HG02642 (cell line): ENCODE data around the gene KLHL5.
A peak's percentile ranks its signal among the peaks of the same experiment; 100 is the strongest.

Experiments
- ATAC-seq: cut with Tn5 transposase; IDR thresholded peaks from one replicate; pipeline ENCODE4 v1.9.1; 2021; ENCODE audit warnings: mild to moderate bottlenecking; ENCODE audit not compliant: unreplicated experiment, poor library complexity

The KLHL5 gene

GRCh38 chr4:39043861-39044363 lies 18.1 kb upstream of the KLHL5 start:
- no peak for ATAC-seq

- peak; percentile 80 for ATAC-seq
These were observed 17.6 kb upstream of the KLHL5 start for GRCh38 chr4:39044364-39044955.

GRCh38 chr4:39044956-39045826 lies 16.8 kb upstream of the KLHL5 start:
- peak; percentile 41 for ATAC-seq

GRCh38 chr4:39045827-39046221 lies 16.2 kb upstream of the KLHL5 start:
- ATAC-seq: no peak

- no peak for ATAC-seq
These were observed 15.8 kb upstream of the KLHL5 start for GRCh38 chr4:39046249-39046648.

GRCh38 chr4:39047681-39048080 lies 14.4 kb upstream of the KLHL5 start:
- no peak for ATAC-seq

- no peak for ATAC-seq
These were observed 13.7 kb upstream of the KLHL5 start for GRCh38 chr4:39048311-39048710.

GRCh38 chr4:39050590-39050989 lies 11.4 kb upstream of the KLHL5 start:
- ATAC-seq: no peak

GRCh38 chr4:39051492-39051891 lies 10.5 kb upstream of the KLHL5 start:
- no peak for ATAC-seq

- ATAC-seq: no peak
These were observed 8.0 kb upstream of the KLHL5 start for GRCh38 chr4:39053983-39054382.

- no peak for ATAC-seq
These were observed 7.5 kb upstream of the KLHL5 start for GRCh38 chr4:39054497-39054896.

GRCh38 chr4:39056023-39056422 lies 6.0 kb upstream of the KLHL5 start:
- no peak for ATAC-seq

GRCh38 chr4:39061457-39061856 lies 575 bp upstream of the KLHL5 start:
- ATAC-seq: no peak

- no peak for ATAC-seq
These were observed 702 bp downstream of the KLHL5 start for GRCh38 chr4:39062770-39063097.

- ATAC-seq: no peak
These were observed 1.4 kb downstream of the KLHL5 start for GRCh38 chr4:39063430-39063829.

- no peak for ATAC-seq
These were observed 4.3 kb downstream of the KLHL5 start for GRCh38 chr4:39066371-39066770.

GRCh38 chr4:39067031-39067430 lies 5.0 kb downstream of the KLHL5 start:
- ATAC-seq: no peak

- ATAC-seq: no peak
These were observed 5.4 kb downstream of the KLHL5 start for GRCh38 chr4:39067451-39067850.

- no peak for ATAC-seq
These were observed 6.9 kb downstream of the KLHL5 start for GRCh38 chr4:39068907-39069306.

GRCh38 chr4:39078829-39079228 lies 16.8 kb downstream of the KLHL5 start:
- ATAC-seq: no peak

- ATAC-seq: no peak
These were observed 21.1 kb downstream of the KLHL5 start for GRCh38 chr4:39083164-39083563.

GRCh38 chr4:39085891-39086290 lies 23.9 kb downstream of the KLHL5 start:
- ATAC-seq: no peak
